ENCODE data around the gene ADH1C.
"Not testable (repeated sequence)": the region's sequence is repeated elsewhere in the genome, so short reads cannot be mapped to it uniquely, and the experiment has no call there.

ADH1C gene

GRCh38 chr4:99357948-99358347, 5.4 kb upstream of the ADH1C start:
- Histone ChIP-seq H3K4me3 (ENCODE audit: low read depth, low read length) (no peak overlapping the region), H3K27ac (no peak overlapping the region), H3K79me2 (no peaks in the 10 kb centered on the region), H3K9me3 (ENCODE audit: control insufficient read depth, low read length) (no peaks in the 10 kb centered on the region), H3K4me2 (ENCODE audit: low read length) (no peak overlapping the region), H3K27me3 (ENCODE audit: control insufficient read depth, insufficient read depth, low read length) (no peaks in the 10 kb centered on the region), H2AFZ (no peak overlapping the region), H3K4me1 (no peaks in the 10 kb centered on the region), H3K36me3 (ENCODE audit: control insufficient read depth, insufficient read depth, low read length) (no peaks in the 10 kb centered on the region), H3K9ac (no peak overlapping the region)
- TF ChIP-seq CTCF (IDR thresholded peaks at IDR 0.05): no peak

GRCh38 chr4:99356992-99357391, 4.4 kb upstream of the ADH1C start:
- H3K9me3 ChIP-seq (ENCODE audit: control insufficient read depth, low read length): no peaks in the 10 kb centered on the region
- H3K27ac ChIP-seq: no peak overlapping the region
- H2AFZ ChIP-seq: no peak overlapping the region
- no peaks in the 10 kb centered on the region for H3K36me3 ChIP-seq (ENCODE audit: control insufficient read depth, insufficient read depth, low read length)
- no peak for TF ChIP-seq CTCF (IDR thresholded peaks at IDR 0.05)
- no peaks in the 10 kb centered on the region for H3K4me1 ChIP-seq
- no peaks in the 10 kb centered on the region for H3K27me3 ChIP-seq (ENCODE audit: control insufficient read depth, insufficient read depth, low read length)
- no peak overlapping the region for H3K4me2 ChIP-seq (ENCODE audit: low read length)
- no peaks in the 10 kb centered on the region for H3K79me2 ChIP-seq
- no peak overlapping the region for H3K4me3 ChIP-seq (ENCODE audit: low read depth, low read length)
- H3K9ac ChIP-seq: no peak overlapping the region

GRCh38 chr4:99356149-99356548, 3.6 kb upstream of the ADH1C start:
- H3K4me1 ChIP-seq; H2AFZ ChIP-seq; H3K4me2 ChIP-seq (ENCODE audit: low read length); H3K27me3 ChIP-seq (ENCODE audit: control insufficient read depth, insufficient read depth, low read length); H3K79me2 ChIP-seq; H3K4me3 ChIP-seq (ENCODE audit: low read depth, low read length); H3K9me3 ChIP-seq (ENCODE audit: control insufficient read depth, low read length); H3K9ac ChIP-seq; H3K36me3 ChIP-seq (ENCODE audit: control insufficient read depth, insufficient read depth, low read length); H3K27ac ChIP-seq: not testable (repeated sequence)

GRCh38 chr4:99351487-99351886, 1.1 kb downstream of the ADH1C start:
- Histone ChIP-seq H3K4me2 (ENCODE audit: low read length) (no peak overlapping the region), H3K27me3 (ENCODE audit: control insufficient read depth, insufficient read depth, low read length) (no peaks in the 10 kb centered on the region), H3K79me2 (no peaks in the 10 kb centered on the region), H3K4me3 (ENCODE audit: low read depth, low read length) (no peak overlapping the region), H2AFZ (no peak overlapping the region), H3K9me3 (ENCODE audit: control insufficient read depth, low read length) (no peaks in the 10 kb centered on the region), H3K4me1 (no peaks in the 10 kb centered on the region), H3K9ac (no peak overlapping the region), H3K36me3 (ENCODE audit: control insufficient read depth, insufficient read depth, low read length) (no peaks in the 10 kb centered on the region), H3K27ac (no peak overlapping the region)
- no peak for TF ChIP-seq CTCF (IDR thresholded peaks at IDR 0.05)

GRCh38 chr4:99349338-99349737, 3.2 kb downstream of the ADH1C start:
- Histone ChIP-seq H2AFZ (no peak overlapping the region), H3K4me3 (ENCODE audit: low read depth, low read length) (no peak overlapping the region), H3K4me2 (ENCODE audit: low read length) (no peak overlapping the region), H3K36me3 (ENCODE audit: control insufficient read depth, insufficient read depth, low read length) (no peaks in the 10 kb centered on the region), H3K4me1 (no peaks in the 10 kb centered on the region), H3K9ac (no peak overlapping the region), H3K79me2 (no peaks in the 10 kb centered on the region), H3K27ac (no peak overlapping the region), H3K27me3 (ENCODE audit: control insufficient read depth, insufficient read depth, low read length) (no peaks in the 10 kb centered on the region), H3K9me3 (ENCODE audit: control insufficient read depth, low read length) (no peaks in the 10 kb centered on the region)
- no peak for TF ChIP-seq CTCF (IDR thresholded peaks at IDR 0.05)

GRCh38 chr4:99342624-99343023, 9.9 kb downstream of the ADH1C start:
- not testable (repeated sequence) for H3K36me3 ChIP-seq (ENCODE audit: control insufficient read depth, insufficient read depth, low read length); H3K4me1 ChIP-seq; H3K9ac ChIP-seq; H3K4me3 ChIP-seq (ENCODE audit: low read depth, low read length); H3K4me2 ChIP-seq (ENCODE audit: low read length); H3K9me3 ChIP-seq (ENCODE audit: control insufficient read depth, low read length); H3K27ac ChIP-seq; H3K27me3 ChIP-seq (ENCODE audit: control insufficient read depth, insufficient read depth, low read length); H2AFZ ChIP-seq; H3K79me2 ChIP-seq

Data from parathyroid adenoma (tissue), 2 donors.